Mammary epithelial cell (primary cell): ENCODE measurements around the gene SSX2IP.

ENCODE experiments used
- EZH2 ChIP-seq: IDR thresholded peaks from 2 replicates; pipeline ENCODE4 v1.6.1; 2012; ENCODE audit warnings: low read length, inconsistent platforms, borderline replicate concordance
- TF ChIP-seq, protein P1 (sequence below), 2 donors: IDR thresholded peaks in 1 of 2; conservative IDR thresholded peaks in 1 of 2; 2 replicates each; pipeline ENCODE4 v1.5.1; 2011 to 2012; ENCODE audit warnings: inconsistent platforms in 2 of 2, low read length in 2 of 2, mild to moderate bottlenecking in 2 of 2, control low read depth in 1 of 2, low read depth in 1 of 2; ENCODE audit not compliant: insufficient read depth in 1 of 2; ENCODE audit errors: extremely low read depth in 1 of 2

DNA sequence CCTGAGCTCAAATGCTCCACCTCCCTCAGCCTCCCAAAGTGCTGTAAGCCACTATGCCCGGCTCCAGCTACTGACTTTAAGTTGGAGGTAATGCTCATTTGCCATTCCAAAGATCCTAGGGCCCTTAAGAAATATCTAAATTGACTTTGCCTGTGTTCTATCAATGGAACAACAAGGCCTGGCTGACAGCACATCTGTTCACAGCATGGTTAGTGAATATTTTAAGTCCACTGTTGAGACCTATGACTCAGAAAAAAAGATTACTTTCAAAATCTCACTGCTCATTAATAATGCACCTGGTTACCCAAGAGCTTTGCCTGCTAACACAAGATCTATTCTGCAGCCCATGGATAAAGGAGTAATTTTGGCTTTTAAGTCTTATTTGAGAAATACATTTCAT lies 3.5 kb upstream of the SSX2IP start:
- TF ChIP-seq EZH2, result no peak
- TF ChIP-seq, protein P1, sequence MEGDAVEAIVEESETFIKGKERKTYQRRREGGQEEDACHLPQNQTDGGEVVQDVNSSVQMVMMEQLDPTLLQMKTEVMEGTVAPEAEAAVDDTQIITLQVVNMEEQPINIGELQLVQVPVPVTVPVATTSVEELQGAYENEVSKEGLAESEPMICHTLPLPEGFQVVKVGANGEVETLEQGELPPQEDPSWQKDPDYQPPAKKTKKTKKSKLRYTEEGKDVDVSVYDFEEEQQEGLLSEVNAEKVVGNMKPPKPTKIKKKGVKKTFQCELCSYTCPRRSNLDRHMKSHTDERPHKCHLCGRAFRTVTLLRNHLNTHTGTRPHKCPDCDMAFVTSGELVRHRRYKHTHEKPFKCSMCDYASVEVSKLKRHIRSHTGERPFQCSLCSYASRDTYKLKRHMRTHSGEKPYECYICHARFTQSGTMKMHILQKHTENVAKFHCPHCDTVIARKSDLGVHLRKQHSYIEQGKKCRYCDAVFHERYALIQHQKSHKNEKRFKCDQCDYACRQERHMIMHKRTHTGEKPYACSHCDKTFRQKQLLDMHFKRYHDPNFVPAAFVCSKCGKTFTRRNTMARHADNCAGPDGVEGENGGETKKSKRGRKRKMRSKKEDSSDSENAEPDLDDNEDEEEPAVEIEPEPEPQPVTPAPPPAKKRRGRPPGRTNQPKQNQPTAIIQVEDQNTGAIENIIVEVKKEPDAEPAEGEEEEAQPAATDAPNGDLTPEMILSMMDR (conservative IDR thresholded peaks at IDR 0.05 in 1 of 2, IDR thresholded peaks at IDR 0.05 in 1 of 2; ENCODE audit: extremely low read depth in 1 of 2, insufficient read depth in 1 of 2, low read depth in 1 of 2, low read length in 2 of 2), result no peak
